GM21360 (cell line): Measurements from ENCODE around the gene CIZ1.
"Not testable (repeated sequence)": the region's sequence is repeated elsewhere in the genome, so short reads cannot be mapped to it uniquely, and the experiment has no call there.

Experiments used
- ATAC-seq: cut with Tn5 transposase; IDR thresholded peaks from one replicate; pipeline ENCODE4 v1.9.1; 2021; ENCODE audit warnings: mild to moderate bottlenecking, moderate library complexity; ENCODE audit not compliant: unreplicated experiment

The CIZ1 gene

GRCh38 chr9:128148509-128149000 is 42.8 kb downstream of the CIZ1 start:
- no peak for ATAC-seq

GRCh38 chr9:128146591-128147120 is 44.7 kb downstream of the CIZ1 start:
- no peak for ATAC-seq

GRCh38 chr9:128145951-128146351 is 45.4 kb downstream of the CIZ1 start:
- ATAC-seq, result no peak

- no peak for ATAC-seq
Measured at GRCh38 chr9:128145536-128145935, 45.8 kb downstream of the CIZ1 start.

GRCh38 chr9:128144239-128145181 is 46.9 kb downstream of the CIZ1 start:
- ATAC-seq, result no peak

- no peak for ATAC-seq
Measured at GRCh38 chr9:128143525-128144238, 47.7 kb downstream of the CIZ1 start.

GRCh38 chr9:128142596-128142995 is 48.8 kb downstream of the CIZ1 start:
- no peak for ATAC-seq

- ATAC-seq, result no peak
Measured at GRCh38 chr9:128142061-128142460, 49.3 kb downstream of the CIZ1 start.

- ATAC-seq, result no peak
Measured at GRCh38 chr9:128141604-128142003, 49.8 kb downstream of the CIZ1 start.

- ATAC-seq, result no peak
Measured at GRCh38 chr9:128139621-128140020, 51.8 kb downstream of the CIZ1 start.

- ATAC-seq, result no peak
Measured at GRCh38 chr9:128138001-128138400, 53.4 kb downstream of the CIZ1 start.

GRCh38 chr9:128136816-128137793 is 54.3 kb downstream of the CIZ1 start:
- no peak for ATAC-seq

- not testable (repeated sequence) for ATAC-seq
Measured at GRCh38 chr9:128135561-128135960, 55.8 kb downstream of the CIZ1 start.

GRCh38 chr9:128132139-128132538 is 59.2 kb downstream of the CIZ1 start:
- ATAC-seq, result not testable (repeated sequence)

- not testable (repeated sequence) for ATAC-seq
Measured at GRCh38 chr9:128131346-128131745, 60.0 kb downstream of the CIZ1 start.

GRCh38 chr9:128130651-128131050 is 60.7 kb downstream of the CIZ1 start:
- ATAC-seq, result not testable (repeated sequence)

GRCh38 chr9:128129976-128130590 is 61.3 kb downstream of the CIZ1 start:
- ATAC-seq, result not testable (repeated sequence)

- no peak for ATAC-seq
Measured at GRCh38 chr9:128128836-128129590, 62.4 kb downstream of the CIZ1 start.
